ENCODE results near the gene NDRG4. TPM values are rescaled to one million over a fixed set of nuclear protein-coding genes. Genes with fewer than 3 reads are reported as not detected.

Gene NDRG4
- polyA plus RNA-seq, 1 donor from 2014 or later = 507 TPM

GRCh38 chr16:58551496-58551895 is 51.6 kb downstream of the NDRG4 start:
- no peaks in the 10 kb centered on the region for H4K20me1 ChIP-seq (ENCODE audit: insufficient read depth)
- H3K9me3 ChIP-seq (ENCODE audit: low read length) = no peaks in the 10 kb centered on the region
- no peaks in the 10 kb centered on the region for H3K36me3 ChIP-seq (ENCODE audit: insufficient read depth, low read length)
- H3K79me2 ChIP-seq (replicated peaks; ENCODE audit: insufficient read depth, low read length) = no peaks in the 10 kb centered on the region
- no peak overlapping the region for H3K9ac ChIP-seq (ENCODE audit: low read length)
- no peak overlapping the region for H3K27ac ChIP-seq (ENCODE audit: low read length)
- H3K4me3 ChIP-seq (ENCODE audit: low read length) = no peak overlapping the region
- no peaks in the 10 kb centered on the region for H3K9me2 ChIP-seq (ENCODE audit: insufficient read depth, low read length)
- H3F3A ChIP-seq (ENCODE audit: insufficient read depth, low read length, poor library complexity, severe bottlenecking) = no peaks in the 10 kb centered on the region
- no peaks in the 10 kb centered on the region for H3K27me3 ChIP-seq (ENCODE audit: insufficient read depth, low read depth, low read length)
- no peak overlapping the region for H3K4me2 ChIP-seq (ENCODE audit: low read length)
- H2AFZ ChIP-seq (ENCODE audit: low read depth, low read length) = no peak overlapping the region
- TF ChIP-seq EP300 (conservative IDR thresholded peaks at IDR 0.05; ENCODE audit: poor library complexity, severe bottlenecking) = no peak
- no peak for TF ChIP-seq REST (IDR thresholded peaks at IDR 0.05; ENCODE audit: borderline replicate concordance)
- TF ChIP-seq TAF1 (IDR thresholded peaks at IDR 0.05; ENCODE audit: low read depth) = no peak
- TF ChIP-seq SMC3 (conservative IDR thresholded peaks at IDR 0.05; ENCODE audit: poor library complexity) = no peak
- TF ChIP-seq MXI1 (conservative IDR thresholded peaks at IDR 0.05; ENCODE audit: poor library complexity, severe bottlenecking) = no peak
- TF ChIP-seq EZH2 (IDR thresholded peaks at IDR 0.05; ENCODE audit: borderline replicate concordance, insufficient read depth, low read length, poor library complexity, severe bottlenecking) = no peak
- TF ChIP-seq CTCF (IDR thresholded peaks at IDR 0.05; ENCODE audit: poor library complexity, severe bottlenecking) = no peak
- no peak for TF ChIP-seq POLR2AphosphoS5 (IDR thresholded peaks at IDR 0.05)

DNA sequence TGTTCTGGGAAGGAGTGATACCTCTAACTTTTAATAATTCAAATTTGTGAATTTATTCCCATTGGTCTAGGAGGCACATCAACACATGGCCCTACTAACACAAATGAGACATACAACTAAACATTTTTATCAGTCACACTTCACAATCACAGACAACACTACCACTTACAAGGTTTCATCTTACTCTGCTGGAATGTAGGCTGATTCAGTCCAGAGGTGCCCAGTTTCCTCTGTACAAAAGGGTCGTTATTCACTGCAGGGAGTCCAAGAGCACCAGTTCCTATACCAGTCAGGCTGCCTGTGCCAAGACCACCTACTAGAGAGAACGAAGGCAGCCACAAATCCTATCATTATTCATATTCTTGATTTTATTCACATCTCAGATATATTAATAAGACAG is 56.7 kb downstream of the NDRG4 start:
- Histone ChIP-seq H4K20me1 (ENCODE audit: insufficient read depth) (no peaks in the 10 kb centered on the region), H3K4me3 (ENCODE audit: low read length) (no peak overlapping the region), H3K4me2 (ENCODE audit: low read length) (no peak overlapping the region), H3K9me3 (ENCODE audit: low read length) (no peaks in the 10 kb centered on the region), H3K36me3 (ENCODE audit: insufficient read depth, low read length) (no peaks in the 10 kb centered on the region), H3K27me3 (ENCODE audit: insufficient read depth, low read depth, low read length) (no peaks in the 10 kb centered on the region), H3F3A (ENCODE audit: insufficient read depth, low read length, poor library complexity, severe bottlenecking) (no peaks in the 10 kb centered on the region), H3K9me2 (ENCODE audit: insufficient read depth, low read length) (no peaks in the 10 kb centered on the region), H3K79me2 (replicated peaks; ENCODE audit: insufficient read depth, low read length) (no peaks in the 10 kb centered on the region), H3K27ac (ENCODE audit: low read length) (no peak overlapping the region), H3K9ac (ENCODE audit: low read length) (no peak overlapping the region), H2AFZ (ENCODE audit: low read depth, low read length) (no peak overlapping the region)
- TF ChIP-seq REST (IDR thresholded peaks at IDR 0.05; ENCODE audit: borderline replicate concordance) (no peak), EZH2 (IDR thresholded peaks at IDR 0.05; ENCODE audit: borderline replicate concordance, insufficient read depth, low read length, poor library complexity, severe bottlenecking) (no peak), POLR2AphosphoS5 (IDR thresholded peaks at IDR 0.05) (no peak), CTCF (IDR thresholded peaks at IDR 0.05; ENCODE audit: poor library complexity, severe bottlenecking) (no peak), EP300 (conservative IDR thresholded peaks at IDR 0.05; ENCODE audit: poor library complexity, severe bottlenecking) (no peak), MXI1 (conservative IDR thresholded peaks at IDR 0.05; ENCODE audit: poor library complexity, severe bottlenecking) (no peak), SMC3 (conservative IDR thresholded peaks at IDR 0.05; ENCODE audit: poor library complexity) (no peak), TAF1 (IDR thresholded peaks at IDR 0.05; ENCODE audit: low read depth) (no peak), RAD21 (conservative IDR thresholded peaks at IDR 0.05) (no peak)

All from neural cell (in vitro differentiated cells).